Measurements from ENCODE around the gene GPR107.

DNA sequence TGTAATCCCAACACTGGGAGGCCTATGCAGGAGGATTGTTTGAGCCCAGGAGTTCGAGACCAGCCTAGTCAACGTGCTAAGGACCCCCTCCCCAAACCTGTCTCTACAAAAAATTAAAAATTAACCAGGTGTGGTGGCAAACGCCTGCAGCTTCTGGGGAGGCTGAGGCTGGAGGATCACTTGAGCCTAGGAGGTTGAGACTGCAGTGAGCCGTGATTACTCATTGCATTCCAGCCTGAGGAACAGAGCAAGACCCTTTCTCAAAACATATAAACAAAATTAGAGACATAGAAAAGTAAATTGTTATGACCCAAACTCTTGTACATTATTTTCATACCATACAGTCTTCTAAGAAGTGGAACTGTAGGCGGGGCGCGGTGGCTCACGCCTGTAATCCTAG lies 1.1 kb downstream of the GPR107 start:
- TF ChIP-seq, protein P1, sequence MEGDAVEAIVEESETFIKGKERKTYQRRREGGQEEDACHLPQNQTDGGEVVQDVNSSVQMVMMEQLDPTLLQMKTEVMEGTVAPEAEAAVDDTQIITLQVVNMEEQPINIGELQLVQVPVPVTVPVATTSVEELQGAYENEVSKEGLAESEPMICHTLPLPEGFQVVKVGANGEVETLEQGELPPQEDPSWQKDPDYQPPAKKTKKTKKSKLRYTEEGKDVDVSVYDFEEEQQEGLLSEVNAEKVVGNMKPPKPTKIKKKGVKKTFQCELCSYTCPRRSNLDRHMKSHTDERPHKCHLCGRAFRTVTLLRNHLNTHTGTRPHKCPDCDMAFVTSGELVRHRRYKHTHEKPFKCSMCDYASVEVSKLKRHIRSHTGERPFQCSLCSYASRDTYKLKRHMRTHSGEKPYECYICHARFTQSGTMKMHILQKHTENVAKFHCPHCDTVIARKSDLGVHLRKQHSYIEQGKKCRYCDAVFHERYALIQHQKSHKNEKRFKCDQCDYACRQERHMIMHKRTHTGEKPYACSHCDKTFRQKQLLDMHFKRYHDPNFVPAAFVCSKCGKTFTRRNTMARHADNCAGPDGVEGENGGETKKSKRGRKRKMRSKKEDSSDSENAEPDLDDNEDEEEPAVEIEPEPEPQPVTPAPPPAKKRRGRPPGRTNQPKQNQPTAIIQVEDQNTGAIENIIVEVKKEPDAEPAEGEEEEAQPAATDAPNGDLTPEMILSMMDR (IDR thresholded peaks at IDR 0.05) = no peak
- TF ChIP-seq POLR2A (IDR thresholded peaks at IDR 0.05) = no peak

Data from esophagus squamous epithelium (tissue), 4 donors.